ENCODE measurements around the gene THPO. TPM values are rescaled to one million over a fixed set of nuclear protein-coding genes. Genes with fewer than 3 reads are reported as not detected.

The THPO gene
- total and polyA plus RNA-seq, 12 donors = 0.16 to 1.3 (median 0.56) TPM; not detected in 3

GRCh38 chr3:184354121-184354728 lies 23.8 kb downstream of the THPO start:
- TF ChIP-seq, protein P1, sequence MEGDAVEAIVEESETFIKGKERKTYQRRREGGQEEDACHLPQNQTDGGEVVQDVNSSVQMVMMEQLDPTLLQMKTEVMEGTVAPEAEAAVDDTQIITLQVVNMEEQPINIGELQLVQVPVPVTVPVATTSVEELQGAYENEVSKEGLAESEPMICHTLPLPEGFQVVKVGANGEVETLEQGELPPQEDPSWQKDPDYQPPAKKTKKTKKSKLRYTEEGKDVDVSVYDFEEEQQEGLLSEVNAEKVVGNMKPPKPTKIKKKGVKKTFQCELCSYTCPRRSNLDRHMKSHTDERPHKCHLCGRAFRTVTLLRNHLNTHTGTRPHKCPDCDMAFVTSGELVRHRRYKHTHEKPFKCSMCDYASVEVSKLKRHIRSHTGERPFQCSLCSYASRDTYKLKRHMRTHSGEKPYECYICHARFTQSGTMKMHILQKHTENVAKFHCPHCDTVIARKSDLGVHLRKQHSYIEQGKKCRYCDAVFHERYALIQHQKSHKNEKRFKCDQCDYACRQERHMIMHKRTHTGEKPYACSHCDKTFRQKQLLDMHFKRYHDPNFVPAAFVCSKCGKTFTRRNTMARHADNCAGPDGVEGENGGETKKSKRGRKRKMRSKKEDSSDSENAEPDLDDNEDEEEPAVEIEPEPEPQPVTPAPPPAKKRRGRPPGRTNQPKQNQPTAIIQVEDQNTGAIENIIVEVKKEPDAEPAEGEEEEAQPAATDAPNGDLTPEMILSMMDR (IDR thresholded peaks at IDR 0.05) = peak; percentile 65 to 73 (median 68)
- Histone ChIP-seq H3K36me3 (peaks cover 0 to 39% (median 0%) of the 10 kb centered on the region in 9 donors), H3K4me1 (peaks cover 0 to 5% (median 0%) of the 10 kb centered on the region in 9 donors), H3K27me3 (no peaks in the 10 kb centered on the region), H3K4me3 (no peak overlapping the region), H3K27ac (no peak overlapping the region), H3K9me3 (no peaks in the 10 kb centered on the region)
- DNase-seq (peak in 1 of 2 donors; percentile 61), ATAC-seq (peak; percentile 29 to 63 (median 50))
- WGBS, 2 donors = 55 to 57% methylated on average over 18 of the region's 18 CpGs
- intact Hi-C loops (cut with DNase I) = loop anchor here in 1 of 10 donors (10.0 kb wide), 1 partner anchor 49 kb away; no protein-coding TSS in a partner anchor

- TF ChIP-seq, protein P1 (IDR thresholded peaks at IDR 0.05) = no peak
- WGBS, 2 donors = 94 to 96% methylated on average over 11 of the region's 11 CpGs
- Histone ChIP-seq H3K36me3 (peaks cover 0 to 38% (median 0%) of the 10 kb centered on the region in 9 donors), H3K9me3 (no peaks in the 10 kb centered on the region), H3K27ac (no peak overlapping the region), H3K4me1 (peaks cover 0 to 5% (median 0%) of the 10 kb centered on the region in 9 donors), H3K4me3 (no peak overlapping the region), H3K27me3 (no peaks in the 10 kb centered on the region)
- DNase-seq (no peak), ATAC-seq (no peak)
- intact Hi-C loops (cut with DNase I) = loop anchor here in 1 of 10 donors (10.0 kb wide), 1 partner anchor 49 kb away; no protein-coding TSS in a partner anchor
Measured at GRCh38 chr3:184353546-184353941, 24.5 kb downstream of the THPO start.

GRCh38 chr3:184352897-184353545 lies 25.0 kb downstream of the THPO start:
- ATAC-seq = no peak
- TF ChIP-seq, protein P1 (IDR thresholded peaks at IDR 0.05) = no peak
- Histone ChIP-seq H3K4me3 (no peak overlapping the region), H3K9me3 (no peaks in the 10 kb centered on the region), H3K36me3 (peaks cover 0 to 33% (median 0%) of the 10 kb centered on the region in 9 donors), H3K27me3 (no peaks in the 10 kb centered on the region), H3K4me1 (peaks cover 0 to 5% (median 0%) of the 10 kb centered on the region in 9 donors), H3K27ac (no peak overlapping the region)
- intact Hi-C loops (cut with DNase I) = loop anchor here in 1 of 10 donors (10.0 kb wide), 1 partner anchor 48 kb away; no protein-coding TSS in a partner anchor
- WGBS, 2 donors = 91% methylated on average over 11 of the region's 11 CpGs
- no peak for DNase-seq

DNA sequence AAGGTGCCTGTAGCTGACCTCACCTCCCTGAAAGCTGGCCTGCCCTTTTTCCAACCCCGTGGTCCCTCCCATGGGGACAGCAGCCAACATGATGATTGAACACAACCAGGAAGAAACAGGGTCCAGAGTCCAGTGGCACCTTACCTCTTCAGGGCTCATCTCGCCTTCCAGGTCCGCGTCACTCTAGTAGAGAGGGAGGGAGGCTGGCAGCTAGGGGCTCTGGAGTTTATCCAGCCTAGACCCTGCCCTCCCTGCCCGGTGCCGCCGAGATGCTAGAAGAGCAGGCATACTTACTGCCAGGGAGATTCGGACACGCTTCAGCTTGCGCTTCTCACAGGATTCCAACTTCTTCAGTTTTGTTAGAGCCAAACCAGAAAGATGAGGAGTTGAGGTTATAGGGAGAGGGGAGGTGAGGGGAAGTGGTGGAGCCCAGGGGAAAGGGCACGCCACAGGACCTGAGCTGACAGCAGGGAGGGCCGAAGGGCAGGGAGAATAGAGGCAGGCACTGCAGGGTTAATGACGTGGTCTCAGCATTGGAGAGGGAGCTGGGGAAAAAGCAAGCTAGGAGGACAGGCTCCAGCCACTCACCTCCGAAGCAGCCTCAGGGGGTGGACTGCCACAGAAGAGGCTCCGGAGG lies 25.7 kb downstream of the THPO start:
- H3K27ac ChIP-seq = no peak overlapping the region
- no peak overlapping the region for H3K4me3 ChIP-seq
- H3K4me1 ChIP-seq = peaks cover 0 to 5% (median 0%) of the 10 kb centered on the region in 9 donors
- ATAC-seq = no peak
- no peaks in the 10 kb centered on the region for H3K9me3 ChIP-seq
- intact Hi-C loops (cut with DNase I) = loop anchor here in 1 of 10 donors (10.0 kb wide), 1 partner anchor 47 kb away; no protein-coding TSS in a partner anchor
- WGBS, 2 donors = 82 to 90% methylated on average over 15 of the region's 15 CpGs
- DNase-seq = no peak
- no peaks in the 10 kb centered on the region for H3K27me3 ChIP-seq
- H3K36me3 ChIP-seq = peaks cover 0 to 26% (median 0%) of the 10 kb centered on the region in 9 donors
- TF ChIP-seq, protein P1 (IDR thresholded peaks at IDR 0.05) = no peak

Measured in heart right ventricle (tissue), 16 donors.